GM12878 (cell line): ENCODE results near the gene SH3GL3. TPM values are rescaled to one million over a fixed set of nuclear protein-coding genes. Genes with fewer than 3 reads are reported as not detected.

Experiments
- ATAC-seq: fragments of 200-7000 bp; cut with Tn5 transposase; 3 replicates; pipeline ENCODE4 v1.9.1; 2020; ENCODE audit warnings: mild to moderate bottlenecking, moderate library complexity
- BruUV-seq: library from RNA; stranded (reverse); fragments of 400-500 nt; replicated peaks from 2 replicates; lab custom pipeline; 2021; lab: Mats Ljungman, UMichigan
- CTCF ChIA-PET: fragments of 300-600 bp; sonication (Branson Sonifier 250); formaldehyde crosslinking; extraction: SDS; loops from one replicate; lab custom pipeline; 2021; ENCODE audit warnings: inconsistent platforms; lab: Yijun Ruan, JAX
- POLR2A ChIA-PET: fragments of 350-600 bp; formaldehyde crosslinking; extraction: SDS; loops from one replicate; lab custom pipeline; 2021; ENCODE audit warnings: inconsistent platforms; lab: Charles Lee
- RAD21 ChIA-PET: fragments of 300-600 bp; sonication (Branson Sonifier 250); formaldehyde crosslinking; loops from one replicate; lab custom pipeline; 2023; ENCODE audit warnings: antibody characterized with exemption; ENCODE audit not compliant: unreplicated experiment; lab: Charles Lee
- SMC1A ChIA-PET: fragments of 300-600 bp; sonication (Branson Sonifier 250); formaldehyde crosslinking; loops from one replicate; lab custom pipeline; 2023; ENCODE audit not compliant: unreplicated experiment, uncharacterized antibody; lab: Charles Lee
- DNase-seq: peaks from one replicate; pipeline ENCODE4 v3.0.0-alpha.2; 2011; ENCODE audit warnings: low read depth, low spot score
- FAIRE-seq: peaks from 3 replicates; lab custom pipeline; 2011; peaks lifted over from hg19 to GRCh38; lab: Jason Lieb, UNC
- H2AFZ ChIP-seq: 2 replicates; pipeline ENCODE4 v1.6.0; 2011; ENCODE audit warnings: low read depth, low read length, control low read depth; ENCODE audit not compliant: control insufficient read depth
- H3K27ac ChIP-seq: 2 replicates; pipeline ENCODE4 v1.5.1; 2011; ENCODE audit warnings: control low read depth; ENCODE audit not compliant: control insufficient read depth, insufficient read depth
- H3K27me3 ChIP-seq, 2 experiments: replicated peaks in 1 of 2; 2 replicates each; pipeline versions ENCODE4 v1.6.0 to v1.6.1; 2011; ENCODE audit warnings: low read length in 1 of 2; ENCODE audit not compliant: control insufficient read depth in 2 of 2, insufficient read depth in 2 of 2
- H3K36me3 ChIP-seq, 2 experiments: 2 replicates each; pipeline ENCODE4 v1.5.1; 2011; ENCODE audit warnings: low read length in 1 of 2; ENCODE audit not compliant: control insufficient read depth in 2 of 2, insufficient read depth in 2 of 2
- H3K4me1 ChIP-seq: 2 replicates; pipeline ENCODE4 v1.6.1; 2011; ENCODE audit warnings: mild to moderate bottlenecking, low read length, moderate library complexity, mixed read lengths; ENCODE audit not compliant: control insufficient read depth, insufficient read depth
- H3K4me2 ChIP-seq: 2 replicates; pipeline ENCODE4 v1.6.0; 2011; ENCODE audit warnings: control low read depth; ENCODE audit not compliant: control insufficient read depth, insufficient read depth
- H3K4me3 ChIP-seq: fragments of 200-600 bp; sonication (generic); 2 replicates; pipeline ENCODE4 v1.5.1; 2016
- H3K79me2 ChIP-seq: 2 replicates; pipeline ENCODE4 v1.6.0; 2011; ENCODE audit warnings: low read length; ENCODE audit not compliant: control insufficient read depth, insufficient read depth
- H3K9ac ChIP-seq: 2 replicates; pipeline ENCODE4 v1.8.0; 2011; ENCODE audit warnings: low read length, control low read depth, mixed read lengths; ENCODE audit not compliant: control insufficient read depth, insufficient read depth
- H3K9me3 ChIP-seq: replicated peaks from 3 replicates; pipeline ENCODE4 v1.5.1; 2011; ENCODE audit warnings: mild to moderate bottlenecking, low read length; ENCODE audit not compliant: control insufficient read depth, insufficient read depth
- H4K20me1 ChIP-seq: 2 replicates; pipeline ENCODE4 v1.6.0; 2011; ENCODE audit not compliant: control insufficient read depth, insufficient read depth
- CBFB ChIP-seq: IDR thresholded peaks from 2 replicates; pipeline ENCODE4 v1.6.1; 2016; ENCODE audit warnings: antibody characterized with exemption, low read depth
- CBX5 ChIP-seq: sonication (generic); IDR thresholded peaks from 2 replicates; pipeline ENCODE4 v1.6.1; 2016; ENCODE audit warnings: low read depth, moderate library complexity, mild to moderate bottlenecking, inconsistent platforms
- CHD1 ChIP-seq: IDR thresholded peaks from 2 replicates; pipeline ENCODE4 v1.6.1; 2012; ENCODE audit warnings: low read depth, low read length, improper control_type of control experiment
- CHD2 ChIP-seq: IDR thresholded peaks from 2 replicates; pipeline ENCODE4 v1.6.1; 2011; ENCODE audit warnings: low read depth, low read length, improper control_type of control experiment, borderline replicate concordance
- MEF2B ChIP-seq: fragments of 450-650 bp; IDR thresholded peaks from 2 replicates; pipeline ENCODE4 v1.6.1; 2018; ENCODE audit warnings: mild to moderate bottlenecking, moderate library complexity; ENCODE audit not compliant: partially characterized antibody, poor library complexity, severe bottlenecking
- MTA2 ChIP-seq: fragments of 450-650 bp; IDR thresholded peaks from 2 replicates; pipeline ENCODE4 v1.6.1; 2016; ENCODE audit warnings: low read depth, mild to moderate bottlenecking, moderate library complexity
- NR2C2 ChIP-seq: IDR thresholded peaks from 2 replicates; pipeline ENCODE4 v1.6.1; 2011; ENCODE audit warnings: borderline replicate concordance, low read depth; ENCODE audit not compliant: control insufficient read depth, insufficient read length
- SIX5 ChIP-seq: IDR thresholded peaks from 2 replicates; pipeline ENCODE4 v1.6.1; 2011; ENCODE audit warnings: mild to moderate bottlenecking, low read depth, low read length, moderate library complexity; ENCODE audit not compliant: severe bottlenecking
- SMC3 ChIP-seq: IDR thresholded peaks from 2 replicates; pipeline ENCODE4 v1.6.1; 2011; ENCODE audit warnings: low read length, improper control_type of control experiment, borderline replicate concordance
- SP1 ChIP-seq: IDR thresholded peaks from one replicate; pipeline ENCODE4 v1.6.1; 2011; ENCODE audit warnings: low read depth, low read length
- TCF3 ChIP-seq: IDR thresholded peaks from 2 replicates; pipeline ENCODE4 v1.6.1; 2012; ENCODE audit warnings: low read depth, mild to moderate bottlenecking, low read length, borderline replicate concordance; ENCODE audit not compliant: insufficient read depth
- WRNIP1 ChIP-seq: IDR thresholded peaks from 2 replicates; pipeline ENCODE4 v1.6.1; 2011; ENCODE audit warnings: low read depth, low read length, improper control_type of control experiment, borderline replicate concordance
- WGBS: methylation state at CpG from one replicate; pipeline ENCODE4 v1.1.6; 2016; ENCODE audit warnings: low lambda C conversion rate; ENCODE audit not compliant: insufficient replicate concordance, insufficient coverage; ENCODE audit errors: missing lambda C conversion rate; 5-methylcytosine and 5-hydroxymethylcytosine counted together
- in situ Hi-C: fragments of 300-500 bp; cut with MboI; formaldehyde crosslinking; loops from 9 replicates; pipeline ENCODE4 v1.14.3; 2018; ENCODE audit warnings: mixed read lengths
- intact Hi-C: fragments of 100-400 bp; cut with micrococcal nuclease; formaldehyde crosslinking; loops from one replicate; pipeline ENCODE4 v1.14.2; 2022; ENCODE audit not compliant: unreplicated experiment
- polyA plus RNA-seq, 11 experiments: library from polyadenylated mRNA; depleted of rRNA in 4 of 11; unstranded in 6 of 11; stranded (reverse) in 5 of 11; fragments of >200 nt; fragmentation: Nextera tagmentation in 4 of 11; fragmentation: Illumina TruSeq in 1 of 11; extraction: Ambion mirVana in 4 of 11; extraction: Trizol in 1 of 11; gene quantifications; 1 replicate in 1 of 11; 2 replicates in 10 of 11; pipeline versions ENCODE4 v1.2.1 to v1.2.3, GENCODE V29; 2011 to 2016; ENCODE audit warnings: inconsistent platforms in 2 of 11, missing spikeins in 2 of 11, low read depth in 1 of 11
- total RNA-seq, 4 experiments: library from RNA; depleted of rRNA in 3 of 4; stranded (reverse); fragments of >200 nt in 3 of 4; fragmentation: Illumina TruSeq in 1 of 4; extraction: Trizol in 1 of 4; gene quantifications; 2 replicates each; pipeline versions ENCODE4 v1.2.1 to v1.2.3, GENCODE V29; 2013 to 2021
- TF ChIP-seq, protein P1 (sequence below): IDR thresholded peaks from 2 replicates; pipeline ENCODE4 v1.6.1; 2012; ENCODE audit warnings: low read depth, low read length, improper control_type of control experiment
- TF ChIP-seq, protein P2 (sequence below): fragments of 450-650 bp; IDR thresholded peaks from 2 replicates; pipeline ENCODE4 v1.6.1; 2017; ENCODE audit warnings: low read depth, mild to moderate bottlenecking, moderate library complexity
- TF ChIP-seq, protein P3 (sequence below): IDR thresholded peaks from 2 replicates; pipeline ENCODE4 v1.6.1; 2012; ENCODE audit warnings: low read depth, low read length, improper control_type of control experiment

The SH3GL3 gene
- total and polyA plus RNA-seq, 10 of the 15 experiments (the other 5 are each of a cell fraction or from before 2014, with no cell fraction given), result not detected

DNA sequence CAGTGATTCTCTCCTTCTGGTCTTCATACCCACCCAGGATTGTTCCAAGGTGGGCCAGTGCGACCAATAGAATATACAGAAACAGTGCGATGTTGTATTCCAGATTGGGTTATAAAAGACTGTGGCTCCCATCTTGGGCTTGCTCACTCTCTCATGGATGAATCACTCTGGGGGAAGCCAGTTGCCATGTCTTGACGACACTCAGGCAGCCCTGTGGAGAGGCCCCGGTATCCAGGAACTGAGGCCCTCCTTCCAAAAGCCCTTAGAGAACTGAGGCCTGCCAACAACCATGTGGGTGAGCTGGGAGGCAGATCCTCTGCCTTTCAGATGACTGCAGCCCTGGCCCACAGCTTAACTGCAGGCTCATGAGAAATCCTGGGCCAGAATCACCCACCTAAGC, 57.2 kb downstream of the SH3GL3 start:
- H3K36me3 ChIP-seq, result no peaks in the 10 kb centered on the region
- ChIA-PET SMC1A (no interaction called here), RAD21 (no interaction called here), CTCF (no interaction called here), POLR2A (no interaction called here)
- H3K4me3 ChIP-seq, result no peak overlapping the region
- 25% methylated on average over 4 of the region's 4 CpGs for WGBS
- H2AFZ ChIP-seq, result no peak overlapping the region
- in situ Hi-C loops, result no loop called here
- no peak for FAIRE-seq
- no peak overlapping the region for H3K27ac ChIP-seq
- H3K9me3 ChIP-seq, result no peaks in the 10 kb centered on the region
- intact Hi-C loops, result no loop called here
- BruUV-seq, result no TSS peak
- H3K4me2 ChIP-seq, result no peak overlapping the region
- no peaks in the 10 kb centered on the region for H4K20me1 ChIP-seq
- no peaks in the 10 kb centered on the region for H3K27me3 ChIP-seq
- TF ChIP-seq CHD1 (no peak), SIX5 (no peak), CBFB (no peak), NR2C2 (no peak), MTA2 (no peak), CBX5 (no peak), SMC3 (no peak), TCF3 (no peak), CHD2 (no peak), SP1 (no peak), WRNIP1 (no peak), MEF2B (no peak)
- TF ChIP-seq, protein P1, sequence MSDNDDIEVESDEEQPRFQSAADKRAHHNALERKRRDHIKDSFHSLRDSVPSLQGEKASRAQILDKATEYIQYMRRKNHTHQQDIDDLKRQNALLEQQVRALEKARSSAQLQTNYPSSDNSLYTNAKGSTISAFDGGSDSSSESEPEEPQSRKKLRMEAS, result no peak
- TF ChIP-seq, protein P2, sequence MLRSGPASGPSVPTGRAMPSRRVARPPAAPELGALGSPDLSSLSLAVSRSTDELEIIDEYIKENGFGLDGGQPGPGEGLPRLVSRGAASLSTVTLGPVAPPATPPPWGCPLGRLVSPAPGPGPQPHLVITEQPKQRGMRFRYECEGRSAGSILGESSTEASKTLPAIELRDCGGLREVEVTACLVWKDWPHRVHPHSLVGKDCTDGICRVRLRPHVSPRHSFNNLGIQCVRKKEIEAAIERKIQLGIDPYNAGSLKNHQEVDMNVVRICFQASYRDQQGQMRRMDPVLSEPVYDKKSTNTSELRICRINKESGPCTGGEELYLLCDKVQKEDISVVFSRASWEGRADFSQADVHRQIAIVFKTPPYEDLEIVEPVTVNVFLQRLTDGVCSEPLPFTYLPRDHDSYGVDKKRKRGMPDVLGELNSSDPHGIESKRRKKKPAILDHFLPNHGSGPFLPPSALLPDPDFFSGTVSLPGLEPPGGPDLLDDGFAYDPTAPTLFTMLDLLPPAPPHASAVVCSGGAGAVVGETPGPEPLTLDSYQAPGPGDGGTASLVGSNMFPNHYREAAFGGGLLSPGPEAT, result no peak
- TF ChIP-seq, protein P3, sequence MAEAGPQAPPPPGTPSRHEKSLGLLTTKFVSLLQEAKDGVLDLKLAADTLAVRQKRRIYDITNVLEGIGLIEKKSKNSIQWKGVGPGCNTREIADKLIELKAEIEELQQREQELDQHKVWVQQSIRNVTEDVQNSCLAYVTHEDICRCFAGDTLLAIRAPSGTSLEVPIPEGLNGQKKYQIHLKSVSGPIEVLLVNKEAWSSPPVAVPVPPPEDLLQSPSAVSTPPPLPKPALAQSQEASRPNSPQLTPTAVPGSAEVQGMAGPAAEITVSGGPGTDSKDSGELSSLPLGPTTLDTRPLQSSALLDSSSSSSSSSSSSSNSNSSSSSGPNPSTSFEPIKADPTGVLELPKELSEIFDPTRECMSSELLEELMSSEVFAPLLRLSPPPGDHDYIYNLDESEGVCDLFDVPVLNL, result no peak
- no peaks in the 10 kb centered on the region for H3K4me1 ChIP-seq
- H3K79me2 ChIP-seq, result no peaks in the 10 kb centered on the region
- no peak for DNase-seq
- no peak for ATAC-seq
- H3K9ac ChIP-seq, result no peak overlapping the region
